HG03378 (cell line): ENCODE measurements around the gene ATP8B4.
"Not testable (repeated sequence)": the region's sequence is repeated elsewhere in the genome, so short reads cannot be mapped to it uniquely, and the experiment has no call there.

Source experiments
- ATAC-seq: cut with Tn5 transposase; IDR thresholded peaks from one replicate; pipeline ENCODE4 v1.9.1; 2021; ENCODE audit warnings: mild to moderate bottlenecking, moderate library complexity; ENCODE audit not compliant: unreplicated experiment

Gene ATP8B4

DNA sequence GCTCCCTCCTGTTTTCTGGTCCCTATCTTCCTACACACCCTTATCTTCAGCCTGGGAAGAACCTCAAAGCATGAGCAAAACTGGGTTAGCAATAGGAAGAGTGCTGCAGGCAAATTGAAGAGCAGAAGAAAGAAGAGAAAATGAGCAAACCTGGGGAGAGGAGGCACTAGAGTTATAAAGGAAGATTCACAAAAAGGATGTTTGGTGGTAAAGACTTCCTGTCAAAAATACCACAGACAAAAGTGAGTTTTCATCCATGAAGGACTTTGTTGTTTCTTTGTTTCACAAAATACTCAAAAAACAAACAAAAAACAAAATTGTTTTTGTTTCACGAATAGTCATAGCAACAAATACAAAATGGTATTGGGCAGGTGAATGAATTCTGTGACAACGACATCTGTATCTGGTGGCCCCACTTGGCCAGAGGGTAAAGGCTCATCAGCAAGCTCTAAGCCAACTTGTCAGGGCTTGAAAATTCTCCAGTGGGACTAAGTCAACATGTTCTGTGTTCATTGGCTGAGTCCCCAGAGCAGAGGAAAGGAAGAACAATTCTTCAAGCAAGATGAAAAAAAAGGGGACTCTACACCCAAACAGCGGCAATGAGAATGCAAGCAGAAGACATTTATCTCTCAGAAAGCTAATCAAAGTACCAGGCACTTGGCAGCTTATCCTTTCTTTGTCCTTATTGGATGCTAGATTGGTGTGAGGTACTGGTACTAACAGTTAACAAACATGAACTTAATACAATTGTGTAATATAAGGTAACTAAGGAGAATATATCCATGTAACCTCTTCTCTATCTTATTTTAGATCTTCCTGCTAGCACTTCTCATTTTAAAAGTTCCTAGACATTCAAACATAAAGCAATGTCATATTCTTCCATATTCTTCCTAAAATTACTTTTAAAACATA, 9.7 kb downstream of the ATP8B4 start:
- ATAC-seq, result no peak

- no peak for ATAC-seq
Measured at GRCh38 chr15:50108461-50108860, 10.6 kb downstream of the ATP8B4 start.

DNA sequence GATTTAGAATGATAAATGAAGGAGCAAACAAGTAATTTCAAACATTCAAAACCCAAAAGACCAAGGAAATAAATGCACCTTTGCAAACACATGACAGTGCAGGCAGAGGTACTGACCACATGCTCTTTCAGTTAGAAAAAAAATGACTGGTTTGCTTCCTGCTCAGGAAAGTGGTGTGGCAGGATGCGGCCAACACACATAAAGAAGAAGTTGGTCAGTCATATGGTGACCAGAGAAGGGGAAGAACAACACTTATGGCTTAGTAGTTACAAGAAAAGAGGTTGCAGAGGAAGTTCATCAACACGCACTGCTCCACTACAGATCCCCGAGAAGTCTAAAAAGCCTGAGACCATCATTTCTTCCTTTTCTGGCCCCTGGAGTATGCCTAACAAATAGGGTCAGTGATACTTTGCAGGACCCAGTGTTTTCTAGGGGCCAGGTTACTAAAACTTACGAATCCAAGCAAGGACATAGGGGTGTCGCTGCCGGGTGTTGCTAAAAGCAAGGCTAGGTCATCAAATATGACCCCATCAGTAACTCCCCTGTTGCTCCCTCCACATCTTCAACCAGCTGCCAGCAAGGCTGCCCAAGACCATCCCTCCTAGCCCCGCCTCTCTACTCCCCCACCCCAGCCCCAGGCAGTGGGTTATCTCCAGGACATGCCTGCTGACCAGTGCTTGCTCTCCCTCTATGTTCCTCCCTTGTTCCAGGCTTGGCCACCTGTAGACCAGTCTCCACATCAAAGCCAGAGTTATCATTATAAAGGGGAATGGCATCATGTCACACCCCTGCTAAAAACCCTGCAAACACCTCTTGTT, 11.2 kb downstream of the ATP8B4 start:
- ATAC-seq, result peak; percentile 98

GRCh38 chr15:50107157-50107556, 11.9 kb downstream of the ATP8B4 start:
- ATAC-seq, result no peak

DNA sequence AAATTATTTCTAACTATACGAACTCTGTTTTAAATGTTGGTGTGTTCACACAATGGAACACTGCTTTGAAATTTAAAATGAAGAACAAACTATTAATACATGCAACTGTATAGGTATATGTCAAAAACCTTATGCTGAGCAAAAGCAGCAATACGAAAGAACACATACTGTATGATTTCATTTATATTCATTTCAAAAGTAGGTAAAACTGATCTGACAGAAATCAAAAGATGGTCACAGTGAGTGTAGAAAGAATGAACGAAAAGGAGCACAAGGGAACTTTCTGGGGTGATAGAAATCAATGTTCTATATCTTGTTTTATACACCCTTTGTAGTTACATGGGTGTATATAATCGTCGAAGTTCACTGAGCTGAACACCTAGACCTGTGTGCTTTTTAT, 12.6 kb downstream of the ATP8B4 start:
- no peak for ATAC-seq

- ATAC-seq, result no peak
Measured at GRCh38 chr15:50100486-50100885, 18.5 kb downstream of the ATP8B4 start.

DNA sequence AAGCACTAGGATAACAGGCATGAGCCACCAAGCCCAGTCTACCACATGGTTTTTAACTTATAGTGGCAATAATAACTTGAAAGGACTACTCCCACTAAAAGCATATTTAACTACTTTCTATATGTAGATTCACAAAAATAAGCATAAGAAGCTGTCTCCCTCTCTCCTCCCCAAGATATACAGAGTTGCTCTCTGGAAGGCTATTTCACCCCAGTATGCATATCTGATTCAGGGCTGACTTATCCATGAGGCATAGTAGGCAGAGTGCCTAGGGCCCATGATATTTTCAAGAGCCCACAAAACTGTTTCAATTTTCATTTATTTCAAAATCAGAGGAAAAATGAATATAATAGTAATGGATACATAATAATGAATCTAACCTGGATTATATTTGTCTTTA, 20.5 kb downstream of the ATP8B4 start:
- ATAC-seq, result no peak

GRCh38 chr15:50095938-50096821, 22.9 kb downstream of the ATP8B4 start:
- no peak for ATAC-seq

GRCh38 chr15:50089386-50089785, 29.6 kb downstream of the ATP8B4 start:
- ATAC-seq, result not testable (repeated sequence)

- ATAC-seq, result no peak
Measured at GRCh38 chr15:50084932-50085331, 34.1 kb downstream of the ATP8B4 start.

- ATAC-seq, result no peak
Measured at GRCh38 chr15:50083424-50084025, 35.5 kb downstream of the ATP8B4 start.

- ATAC-seq, result no peak
Measured at GRCh38 chr15:50082066-50082465, 37.0 kb downstream of the ATP8B4 start.

DNA sequence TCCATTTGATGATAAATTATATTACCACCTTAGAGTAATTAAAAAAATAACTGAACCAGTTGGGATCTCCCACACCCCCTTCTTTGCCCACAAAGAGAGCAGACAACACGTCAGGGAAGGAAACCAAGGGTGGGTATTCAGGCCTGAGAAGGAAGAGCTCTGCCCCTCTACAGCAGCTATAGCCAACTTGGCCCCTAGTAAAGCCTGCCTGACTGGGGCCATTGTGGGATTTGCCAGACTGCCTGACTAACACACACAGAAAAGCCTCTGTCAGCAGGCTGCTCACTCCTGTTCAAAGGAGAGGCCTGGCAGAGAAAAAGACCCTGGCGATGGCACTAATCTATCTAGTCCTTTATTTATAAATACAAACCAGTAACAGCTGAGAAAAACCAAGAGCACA, 41.4 kb downstream of the ATP8B4 start:
- no peak for ATAC-seq

DNA sequence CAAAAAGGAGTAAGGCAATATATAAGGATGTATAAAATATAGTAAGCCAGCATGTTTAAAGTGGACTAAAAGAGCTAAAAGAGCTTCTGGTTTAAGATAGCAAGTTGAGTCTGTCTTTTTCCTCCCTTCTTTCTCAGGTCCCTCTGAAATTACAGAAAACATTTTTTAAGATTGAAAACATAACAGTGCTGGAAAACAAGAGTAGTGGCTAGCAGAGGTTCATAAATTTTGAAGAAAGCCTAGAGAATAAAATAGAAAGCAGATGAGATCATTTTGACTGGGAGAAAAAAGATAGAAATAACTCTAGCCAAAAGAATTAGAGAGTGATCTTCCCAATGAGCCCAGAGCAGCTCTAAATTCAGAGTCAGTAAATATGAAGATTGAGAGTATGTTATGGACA, 41.9 kb downstream of the ATP8B4 start:
- ATAC-seq, result no peak

DNA sequence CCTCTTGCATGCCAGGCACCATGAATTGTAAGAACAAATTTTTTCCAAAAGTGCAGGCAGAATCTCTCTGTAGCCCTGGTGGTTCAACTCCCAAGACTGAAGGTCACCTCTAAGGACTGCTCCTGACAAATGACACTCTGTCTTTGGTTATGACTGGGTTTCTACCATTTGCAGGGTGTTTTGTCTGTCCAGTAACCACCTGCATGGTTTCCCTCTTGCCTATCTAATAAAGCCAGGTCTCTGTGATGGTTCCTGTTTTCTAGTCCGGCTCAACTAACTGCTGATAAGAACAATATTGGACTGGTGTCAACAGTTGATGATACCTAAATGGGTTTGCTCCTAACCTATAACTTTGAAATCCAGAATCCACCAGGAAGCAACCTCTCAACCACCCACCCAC, 43.7 kb downstream of the ATP8B4 start:
- ATAC-seq, result no peak

- no peak for ATAC-seq
Measured at GRCh38 chr15:50071551-50072258, 47.3 kb downstream of the ATP8B4 start.

GRCh38 chr15:50068016-50068415, 51.0 kb downstream of the ATP8B4 start:
- no peak for ATAC-seq

DNA sequence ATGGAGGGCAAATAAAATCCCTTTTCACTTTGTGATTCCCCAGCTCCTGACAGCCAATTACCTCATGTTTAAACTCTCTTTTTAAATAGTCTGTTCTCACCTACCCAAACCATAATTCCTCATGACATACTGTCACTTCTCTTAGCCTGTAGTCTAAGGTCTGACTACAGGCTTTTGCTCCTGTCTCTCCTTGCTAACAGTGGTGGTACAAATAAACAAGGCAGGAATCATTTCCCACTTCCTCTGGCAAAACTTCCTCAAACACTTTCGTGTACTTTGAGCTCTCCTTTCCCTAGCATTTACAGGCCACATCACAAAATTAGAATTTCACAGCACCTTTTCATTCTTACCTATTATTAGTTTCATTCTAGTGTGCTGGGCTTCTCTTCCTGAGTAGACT, 51.8 kb downstream of the ATP8B4 start:
- no peak for ATAC-seq

DNA sequence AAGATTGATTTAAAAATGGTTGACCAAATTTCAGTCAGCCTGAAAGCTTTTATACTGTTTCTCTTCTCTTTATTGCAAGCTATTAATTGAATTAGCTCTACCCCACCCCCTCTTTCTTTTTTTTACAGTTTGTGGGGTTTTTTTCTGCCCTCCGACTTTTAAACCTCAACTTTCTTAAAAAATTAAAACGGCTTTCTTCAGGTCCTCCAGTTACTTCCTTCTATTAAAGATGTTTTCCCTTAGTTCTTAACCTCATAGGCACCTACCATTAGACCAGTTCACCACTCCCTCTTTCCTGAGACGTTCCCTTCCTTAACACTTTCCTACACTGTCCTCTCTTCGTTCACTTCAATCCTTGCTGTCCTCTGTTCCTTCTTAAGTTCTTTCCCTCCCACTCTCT, 52.4 kb downstream of the ATP8B4 start:
- ATAC-seq, result no peak

DNA sequence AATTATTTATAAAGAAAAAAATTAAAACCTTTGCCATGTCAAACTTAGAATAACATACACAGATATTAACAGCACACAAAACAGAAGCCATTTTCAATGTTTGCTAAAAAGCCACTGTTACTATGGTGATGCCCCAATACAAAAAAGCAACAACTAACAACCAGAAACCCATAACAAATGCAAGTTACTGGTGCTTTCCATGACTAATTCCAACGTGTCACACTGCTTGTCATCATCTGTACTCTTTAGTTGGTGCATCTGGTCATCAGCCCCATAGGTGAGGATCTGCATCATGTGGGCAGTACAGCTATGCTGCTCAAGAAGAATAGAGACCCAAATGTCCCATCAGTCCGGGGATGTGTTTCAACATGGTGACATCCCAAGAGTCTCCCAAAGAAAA, 52.8 kb downstream of the ATP8B4 start:
- ATAC-seq, result peak; percentile 49
